Stimulated activated CD8-positive, alpha-beta memory T cell treated with anti-CD3 and anti-CD28 coated beads, Interleukin-2, amount 100 ng/mL, for 1 hour (primary cell): ENCODE data around the gene AP4M1.

ENCODE experiments used
- DNase-seq, 2 donors: peaks; one replicate each; pipeline ENCODE4 v3.0.0-alpha.2; 2020; ENCODE audit warnings: low read depth in 2 of 2

Gene AP4M1

DNA sequence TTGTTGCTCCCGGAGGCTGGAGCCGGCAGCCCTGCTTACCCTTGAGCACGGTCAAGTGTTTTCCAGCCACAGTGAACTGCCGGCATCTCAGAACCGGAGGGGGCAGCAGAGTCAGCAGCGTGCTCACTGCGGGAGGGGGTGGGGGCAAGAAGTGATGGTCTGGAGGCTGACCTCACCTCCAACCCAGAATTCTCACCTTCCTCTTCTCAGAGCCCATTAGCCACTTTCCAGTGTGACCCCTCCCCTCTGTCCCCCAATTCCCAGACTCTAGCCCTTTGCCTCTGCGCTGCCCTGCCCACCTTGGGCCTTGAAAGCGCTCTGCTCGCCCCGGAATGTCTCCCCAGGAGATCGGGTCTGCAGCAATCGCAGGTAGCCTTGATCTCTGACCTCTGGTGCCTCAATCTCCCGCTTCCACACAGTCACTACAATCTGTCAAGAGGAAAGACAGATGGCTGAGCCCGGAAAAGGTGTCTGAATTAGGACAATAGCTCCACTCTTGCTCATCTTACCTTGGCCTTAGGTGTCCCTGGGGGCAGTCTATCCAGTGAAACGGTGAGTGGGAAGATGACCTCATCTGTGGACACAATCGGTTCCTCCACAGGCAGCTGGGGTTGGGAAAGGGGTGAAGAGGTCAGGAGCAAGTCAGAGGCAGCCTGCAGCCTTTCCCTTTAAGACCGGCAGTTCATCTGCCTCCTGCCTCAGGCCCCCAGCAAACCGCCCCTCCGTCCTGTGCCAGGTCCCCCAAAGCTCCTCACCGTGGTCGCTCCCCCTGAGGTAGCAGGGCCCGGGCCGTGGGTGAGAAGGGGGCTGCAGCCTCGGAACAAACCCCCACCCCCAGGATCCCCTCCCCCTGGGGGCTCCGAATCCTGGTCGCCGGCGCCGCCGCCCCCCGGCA is 56.1 kb downstream of the AP4M1 start:
- no peak for DNase-seq
